ENCODE measurements around the gene TACC2.
A peak's percentile ranks its signal among the peaks of the same experiment; 100 is the strongest.

TACC2 gene

GRCh38 chr10:122255509-122256301, 266.7 kb downstream of the TACC2 start:
- no peak for DNase-seq

- DNase-seq: no peak
Observed at GRCh38 chr10:122257041-122257440, 268.1 kb downstream of the TACC2 start.

GRCh38 chr10:122258136-122259074, 269.4 kb downstream of the TACC2 start:
- DNase-seq: no peak

- no peak for DNase-seq
Observed at GRCh38 chr10:122259075-122259466, 270.1 kb downstream of the TACC2 start.

- DNase-seq: no peak
Observed at GRCh38 chr10:122261584-122261983, 272.6 kb downstream of the TACC2 start.

GRCh38 chr10:122263971-122264370, 275.0 kb downstream of the TACC2 start:
- DNase-seq: no peak

- no peak for DNase-seq
Observed at GRCh38 chr10:122264436-122264835, 275.5 kb downstream of the TACC2 start.

- no peak for DNase-seq
Observed at GRCh38 chr10:122264931-122265330, 276.0 kb downstream of the TACC2 start.

- DNase-seq: no peak
Observed at GRCh38 chr10:122265896-122266295, 276.9 kb downstream of the TACC2 start.

- peak; percentile 63 for DNase-seq
Observed at GRCh38 chr10:122267849-122268737, 279.1 kb downstream of the TACC2 start.

- DNase-seq: no peak
Observed at GRCh38 chr10:122269059-122269687, 280.2 kb downstream of the TACC2 start.

- DNase-seq: no peak
Observed at GRCh38 chr10:122271076-122271475, 282.1 kb downstream of the TACC2 start, which contains the start of gene BTBD16. Gene BTBD16 (plus strand): TSS chr10:122271296. CDS start chr10:122275082, 3,786 bp downstream.

GRCh38 chr10:122273966-122274545, 285.1 kb downstream of the TACC2 start:
- no peak for DNase-seq

GRCh38 chr10:122276611-122277208, 287.7 kb downstream of the TACC2 start:
- no peak for DNase-seq

- no peak for DNase-seq
Observed at GRCh38 chr10:122277526-122278136, 288.7 kb downstream of the TACC2 start.

GRCh38 chr10:122279725-122280141, 290.8 kb downstream of the TACC2 start:
- no peak for DNase-seq

GRCh38 chr10:122280156-122280555, 291.2 kb downstream of the TACC2 start:
- DNase-seq: no peak

- no peak for DNase-seq
Observed at GRCh38 chr10:122281018-122281626, 292.2 kb downstream of the TACC2 start.

- no peak for DNase-seq
Observed at GRCh38 chr10:122281751-122282150, 292.8 kb downstream of the TACC2 start.

GRCh38 chr10:122282253-122282671, 293.3 kb downstream of the TACC2 start:
- no peak for DNase-seq

All from activated CD4-positive, CD25-positive, alpha-beta regulatory T cell treated with anti-CD3 and anti-CD28 coated beads, Interleukin-2, amount 50 U/mL, for 72 hours (primary cell).